ENCODE results near the gene ACOT6.
"Not testable (repeated sequence)": the region's sequence is repeated elsewhere in the genome, so short reads cannot be mapped to it uniquely, and the experiment has no call there.

ACOT6 gene

DNA sequence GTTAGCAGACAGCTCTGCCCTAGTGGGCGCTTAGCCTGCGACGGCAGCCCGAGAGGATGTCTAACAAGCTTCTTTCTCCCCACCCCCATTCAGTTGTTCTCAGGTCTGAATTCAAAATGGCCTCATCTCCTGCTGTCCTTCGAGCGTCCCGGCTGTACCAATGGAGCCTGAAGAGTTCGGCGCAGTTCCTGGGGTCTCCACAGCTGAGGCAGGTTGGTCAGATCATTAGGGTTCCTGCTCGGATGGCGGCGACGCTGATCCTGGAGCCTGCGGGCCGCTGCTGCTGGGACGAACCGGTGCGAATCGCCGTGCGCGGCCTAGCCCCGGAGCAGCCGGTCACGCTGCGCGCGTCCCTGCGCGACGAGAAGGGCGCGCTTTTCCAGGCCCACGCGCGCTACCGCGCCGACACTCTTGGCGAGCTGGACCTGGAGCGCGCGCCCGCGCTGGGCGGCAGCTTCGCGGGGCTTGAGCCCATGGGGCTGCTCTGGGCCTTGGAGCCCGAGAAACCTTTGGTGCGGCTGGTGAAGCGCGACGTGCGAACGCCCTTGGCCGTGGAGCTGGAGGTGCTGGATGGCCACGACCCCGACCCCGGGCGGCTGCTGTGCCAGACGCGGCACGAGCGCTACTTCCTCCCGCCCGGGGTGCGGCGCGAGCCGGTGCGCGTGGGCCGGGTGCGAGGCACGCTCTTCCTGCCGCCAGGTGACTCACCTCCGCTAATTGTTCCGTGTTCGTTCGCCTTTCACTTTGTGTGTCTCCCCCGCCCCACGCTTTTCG is 42.9 kb upstream of the ACOT6 start, which contains the start of gene ACOT2:
ACOT2 (plus strand) TSS at position 29 of the 774 bp plus-strand sequence; CDS start at position 57, 28 bp downstream.
- H3K9me3 ChIP-seq (ENCODE audit: control insufficient read depth, low read length); H3K36me3 ChIP-seq (ENCODE audit: control insufficient read depth, insufficient read depth, low read length); H3K27me3 ChIP-seq (ENCODE audit: control insufficient read depth, insufficient read depth, low read length): not testable (repeated sequence)
- Histone ChIP-seq H2AFZ (peak within 1 kb of the TSS; percentile 99), H3K79me2 (peaks cover 11% of the 10 kb centered on the region), H3K4me3 (ENCODE audit: low read depth, low read length) (peak within 1 kb of the TSS; percentile 79), H3K27ac (peak within 1 kb of the TSS; percentile 95), H3K4me2 (ENCODE audit: low read length) (peak within 1 kb of the TSS; percentile 97), H3K4me1 (peaks cover 13% of the 10 kb centered on the region), H3K9ac (peak within 1 kb of the TSS; percentile 73)

DNA sequence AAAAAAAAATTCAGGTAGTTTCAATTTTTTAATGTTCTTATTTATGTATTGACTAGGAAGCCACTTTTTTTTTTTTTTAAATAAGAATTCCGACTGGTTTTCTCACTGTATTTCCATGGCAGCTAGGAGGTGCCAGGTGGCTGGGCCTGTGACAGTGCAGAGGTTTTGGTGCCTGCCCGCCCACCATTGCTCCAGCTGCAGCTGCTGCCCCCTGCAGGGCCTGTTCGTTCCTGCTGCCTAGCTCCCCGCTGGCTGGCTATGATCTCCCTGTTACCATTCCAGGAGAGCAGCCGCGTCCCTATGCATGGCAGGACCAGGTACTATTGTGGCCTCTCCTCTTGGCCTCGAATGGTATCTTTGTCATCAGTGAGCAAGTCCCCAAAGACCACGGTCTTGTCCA is 41.4 kb upstream of the ACOT6 start:
- H3K9ac ChIP-seq; H3K36me3 ChIP-seq (ENCODE audit: control insufficient read depth, insufficient read depth, low read length); H3K27me3 ChIP-seq (ENCODE audit: control insufficient read depth, insufficient read depth, low read length); H3K9me3 ChIP-seq (ENCODE audit: control insufficient read depth, low read length); H3K27ac ChIP-seq; H3K4me2 ChIP-seq (ENCODE audit: low read length); H3K4me3 ChIP-seq (ENCODE audit: low read depth, low read length): not testable (repeated sequence)
- Histone ChIP-seq H3K4me1 (peaks cover 13% of the 10 kb centered on the region), H2AFZ (peak overlapping the region; percentile 34), H3K79me2 (peaks cover 11% of the 10 kb centered on the region)
- TF ChIP-seq, protein P1, sequence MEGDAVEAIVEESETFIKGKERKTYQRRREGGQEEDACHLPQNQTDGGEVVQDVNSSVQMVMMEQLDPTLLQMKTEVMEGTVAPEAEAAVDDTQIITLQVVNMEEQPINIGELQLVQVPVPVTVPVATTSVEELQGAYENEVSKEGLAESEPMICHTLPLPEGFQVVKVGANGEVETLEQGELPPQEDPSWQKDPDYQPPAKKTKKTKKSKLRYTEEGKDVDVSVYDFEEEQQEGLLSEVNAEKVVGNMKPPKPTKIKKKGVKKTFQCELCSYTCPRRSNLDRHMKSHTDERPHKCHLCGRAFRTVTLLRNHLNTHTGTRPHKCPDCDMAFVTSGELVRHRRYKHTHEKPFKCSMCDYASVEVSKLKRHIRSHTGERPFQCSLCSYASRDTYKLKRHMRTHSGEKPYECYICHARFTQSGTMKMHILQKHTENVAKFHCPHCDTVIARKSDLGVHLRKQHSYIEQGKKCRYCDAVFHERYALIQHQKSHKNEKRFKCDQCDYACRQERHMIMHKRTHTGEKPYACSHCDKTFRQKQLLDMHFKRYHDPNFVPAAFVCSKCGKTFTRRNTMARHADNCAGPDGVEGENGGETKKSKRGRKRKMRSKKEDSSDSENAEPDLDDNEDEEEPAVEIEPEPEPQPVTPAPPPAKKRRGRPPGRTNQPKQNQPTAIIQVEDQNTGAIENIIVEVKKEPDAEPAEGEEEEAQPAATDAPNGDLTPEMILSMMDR (IDR thresholded peaks at IDR 0.05) = peak; percentile 80

DNA sequence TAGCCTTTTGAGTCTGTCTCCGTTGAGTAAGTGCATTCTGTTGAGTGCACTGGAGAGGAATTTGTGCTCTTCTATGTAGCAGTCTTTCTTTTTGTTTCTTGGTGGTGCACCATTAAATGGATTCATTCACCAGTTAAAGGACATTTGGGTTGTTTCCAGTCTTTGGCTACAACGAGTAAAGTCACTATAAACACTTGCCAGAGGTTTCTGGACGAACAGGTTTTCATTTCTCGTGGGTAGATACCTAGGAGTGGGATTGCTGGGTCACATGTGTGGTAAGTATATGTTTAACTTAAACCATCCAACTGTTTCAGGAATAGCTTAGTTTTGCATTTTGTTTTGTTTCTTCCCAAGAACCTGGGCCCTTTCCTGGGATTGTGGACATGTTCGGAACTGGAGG is 39.3 kb upstream of the ACOT6 start:
- H3K9me3 ChIP-seq (ENCODE audit: control insufficient read depth, low read length); H3K4me2 ChIP-seq (ENCODE audit: low read length); H2AFZ ChIP-seq; H3K79me2 ChIP-seq; H3K27me3 ChIP-seq (ENCODE audit: control insufficient read depth, insufficient read depth, low read length); H3K27ac ChIP-seq; H3K4me1 ChIP-seq; H3K9ac ChIP-seq; H3K4me3 ChIP-seq (ENCODE audit: low read depth, low read length); H3K36me3 ChIP-seq (ENCODE audit: control insufficient read depth, insufficient read depth, low read length): not testable (repeated sequence)

DNA sequence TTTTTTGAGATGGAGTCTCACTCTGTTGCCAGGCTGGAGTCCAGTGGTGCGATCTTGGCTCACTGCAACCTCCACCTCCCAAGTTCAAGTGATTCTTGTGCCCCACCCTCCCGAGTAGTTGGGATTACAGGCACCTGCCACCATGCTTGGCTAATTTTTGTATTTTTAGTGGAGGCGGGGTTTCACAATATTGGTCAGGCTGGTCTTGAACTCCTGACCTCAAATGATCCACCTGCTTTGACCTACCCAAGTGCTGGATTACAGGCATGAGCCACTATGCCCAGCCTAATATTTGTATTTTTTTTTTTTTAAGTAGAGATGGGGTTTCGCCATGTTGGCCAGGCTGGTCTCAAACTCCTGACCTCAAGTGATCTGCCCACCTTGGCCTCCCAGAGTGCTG is 38.6 kb upstream of the ACOT6 start:
- not testable (repeated sequence) for H3K27me3 ChIP-seq (ENCODE audit: control insufficient read depth, insufficient read depth, low read length); H3K4me3 ChIP-seq (ENCODE audit: low read depth, low read length); H3K4me1 ChIP-seq; H3K9ac ChIP-seq; H3K79me2 ChIP-seq; H2AFZ ChIP-seq; H3K36me3 ChIP-seq (ENCODE audit: control insufficient read depth, insufficient read depth, low read length); H3K27ac ChIP-seq; H3K4me2 ChIP-seq (ENCODE audit: low read length); H3K9me3 ChIP-seq (ENCODE audit: control insufficient read depth, low read length)

DNA sequence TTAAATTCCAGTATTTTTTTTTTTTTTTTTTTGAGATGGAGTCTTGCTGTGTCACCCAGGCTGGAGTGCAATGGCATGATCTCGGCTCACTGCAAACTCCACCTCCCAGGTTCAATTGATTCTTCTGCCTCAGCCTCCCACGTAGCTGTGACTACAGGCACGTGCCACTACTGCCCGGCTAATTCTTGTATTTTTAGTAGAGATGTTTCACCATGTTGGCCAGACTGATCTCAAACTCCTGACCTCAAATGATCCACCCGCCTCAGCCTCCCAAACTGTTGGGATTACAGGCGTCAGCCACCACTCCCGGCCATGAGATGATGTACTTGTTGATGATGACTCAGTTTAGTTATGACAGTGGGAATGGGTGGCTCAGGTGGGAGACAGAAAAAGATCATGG is 38.1 kb upstream of the ACOT6 start:
- not testable (repeated sequence) for H3K27ac ChIP-seq; H2AFZ ChIP-seq; H3K9me3 ChIP-seq (ENCODE audit: control insufficient read depth, low read length); H3K27me3 ChIP-seq (ENCODE audit: control insufficient read depth, insufficient read depth, low read length); H3K4me2 ChIP-seq (ENCODE audit: low read length); H3K36me3 ChIP-seq (ENCODE audit: control insufficient read depth, insufficient read depth, low read length); H3K9ac ChIP-seq; H3K79me2 ChIP-seq; H3K4me3 ChIP-seq (ENCODE audit: low read depth, low read length); H3K4me1 ChIP-seq

DNA sequence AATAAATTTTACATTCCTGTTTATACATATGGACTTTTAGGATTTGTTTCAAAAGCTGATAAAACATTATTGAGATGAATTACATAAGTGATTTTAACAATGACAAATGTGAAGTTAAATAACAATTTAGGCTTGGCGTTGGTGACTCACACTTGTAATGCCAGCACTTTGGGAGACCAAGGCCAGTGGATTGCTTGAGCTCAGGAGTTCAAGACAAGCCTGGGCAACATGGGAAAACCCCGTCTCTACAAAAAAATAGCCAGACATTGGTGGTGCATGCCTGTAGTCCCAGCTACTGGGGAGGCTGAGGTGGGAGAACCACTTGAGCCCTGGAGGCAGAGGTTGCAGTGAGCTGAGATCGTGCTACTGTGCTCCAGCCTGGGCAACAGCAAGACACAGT is 35.9 kb upstream of the ACOT6 start:
- no peaks in the 10 kb centered on the region for H3K36me3 ChIP-seq (ENCODE audit: control insufficient read depth, insufficient read depth, low read length)
- no peak overlapping the region for H3K9ac ChIP-seq
- no peak overlapping the region for H3K4me3 ChIP-seq (ENCODE audit: low read depth, low read length)
- no peak overlapping the region for H3K27ac ChIP-seq
- no peaks in the 10 kb centered on the region for H3K27me3 ChIP-seq (ENCODE audit: control insufficient read depth, insufficient read depth, low read length)
- H3K4me2 ChIP-seq (ENCODE audit: low read length) = no peak overlapping the region
- no peak overlapping the region for H2AFZ ChIP-seq
- H3K79me2 ChIP-seq = no peaks in the 10 kb centered on the region
- no peaks in the 10 kb centered on the region for H3K4me1 ChIP-seq
- H3K9me3 ChIP-seq (ENCODE audit: control insufficient read depth, low read length) = no peaks in the 10 kb centered on the region
- TF ChIP-seq, protein P1 (IDR thresholded peaks at IDR 0.05) = no peak

DNA sequence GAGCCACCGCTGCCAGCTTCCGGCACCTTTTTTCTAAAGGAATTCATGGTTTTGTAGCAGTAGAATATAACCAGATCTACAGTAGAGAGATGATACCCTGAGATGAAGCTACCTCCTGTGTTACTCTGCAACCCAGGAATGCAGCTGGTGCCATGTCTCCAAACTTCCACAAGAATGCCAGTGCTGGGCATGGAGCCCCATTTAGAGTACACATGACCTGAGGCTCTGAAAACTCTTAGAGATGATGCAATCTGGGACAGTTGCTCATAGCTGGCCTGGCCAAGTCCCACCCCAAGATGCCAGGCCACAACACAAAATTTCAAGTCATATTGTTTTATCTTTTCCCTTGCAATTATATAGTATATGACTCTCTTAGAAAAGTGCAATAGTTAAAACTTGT is 35.1 kb upstream of the ACOT6 start:
- H3K9me3 ChIP-seq (ENCODE audit: control insufficient read depth, low read length); H3K9ac ChIP-seq; H3K27ac ChIP-seq; H3K27me3 ChIP-seq (ENCODE audit: control insufficient read depth, insufficient read depth, low read length); H3K36me3 ChIP-seq (ENCODE audit: control insufficient read depth, insufficient read depth, low read length); H3K4me3 ChIP-seq (ENCODE audit: low read depth, low read length); H3K4me1 ChIP-seq; H3K79me2 ChIP-seq; H2AFZ ChIP-seq; H3K4me2 ChIP-seq (ENCODE audit: low read length): not testable (repeated sequence)

DNA sequence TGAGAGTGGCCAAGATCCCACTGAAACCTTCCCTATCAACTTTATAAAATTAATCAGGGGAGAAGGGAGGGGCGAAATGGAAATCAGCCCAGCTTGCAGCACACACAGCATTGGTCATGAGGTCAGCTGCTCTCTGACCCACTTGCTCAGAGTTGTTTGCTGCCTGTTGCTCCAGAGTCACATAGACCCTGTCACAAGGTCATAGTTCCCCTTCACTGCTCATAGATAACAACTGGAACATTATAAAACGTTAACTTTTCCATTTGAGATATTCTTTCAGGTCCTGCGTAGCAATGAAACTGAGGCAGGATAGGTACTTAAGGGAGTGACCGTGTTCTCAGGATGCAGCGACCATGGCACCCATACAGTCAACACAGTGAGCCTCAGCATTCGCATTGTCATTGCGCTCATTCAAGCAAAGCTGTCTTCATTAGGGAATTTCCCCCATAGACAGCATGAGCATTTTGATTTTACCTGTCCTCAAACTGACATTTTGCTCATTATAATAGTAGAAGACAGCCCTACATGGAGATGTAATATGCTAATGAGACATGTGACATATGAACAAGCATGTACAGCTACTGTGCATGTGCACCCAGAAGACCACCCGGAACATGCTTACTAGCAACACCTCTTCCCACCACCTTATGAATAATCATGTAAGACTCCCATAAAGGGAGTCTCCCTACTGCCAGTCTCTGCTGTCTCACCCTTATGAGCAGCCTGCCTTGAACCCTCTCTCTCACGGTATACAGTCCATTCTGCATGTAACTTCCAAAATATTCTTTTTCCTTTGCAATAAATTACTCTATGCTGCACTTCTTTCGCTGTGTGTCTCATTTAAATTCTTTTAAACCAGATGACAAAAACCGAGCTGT is 30.0 kb upstream of the ACOT6 start:
- not testable (repeated sequence) for H3K27me3 ChIP-seq (ENCODE audit: control insufficient read depth, insufficient read depth, low read length); H3K36me3 ChIP-seq (ENCODE audit: control insufficient read depth, insufficient read depth, low read length); H3K4me2 ChIP-seq (ENCODE audit: low read length); H3K4me3 ChIP-seq (ENCODE audit: low read depth, low read length); H3K9ac ChIP-seq; H2AFZ ChIP-seq; H3K9me3 ChIP-seq (ENCODE audit: control insufficient read depth, low read length); H3K27ac ChIP-seq; H3K79me2 ChIP-seq; H3K4me1 ChIP-seq
